H1 (cell line): ENCODE data around the gene DDC. TPM values are rescaled to one million over a fixed set of nuclear protein-coding genes. Genes with fewer than 3 reads are reported as not detected.

Experiments
- CTCF ChIA-PET: fragments of 300-600 bp; sonication (Branson Sonifier 250); formaldehyde crosslinking; loops from one replicate; lab custom pipeline; 2021; ENCODE audit not compliant: partially characterized antibody; lab: Charles Lee
- POLR2A ChIA-PET: fragments of 300-600 bp; sonication (Branson Sonifier 250); formaldehyde crosslinking; loops from one replicate; lab custom pipeline; 2021; ENCODE audit warnings: inconsistent platforms; ENCODE audit not compliant: partially characterized antibody; lab: Charles Lee
- DNase-seq, 2 experiments: peaks; one replicate each; pipeline versions ENCODE4 v3.0.0 to v3.0.0-alpha.2; 2010 to 2022; ENCODE audit warnings: low spot score in 2 of 2, low read depth in 1 of 2, mixed read lengths in 1 of 2
- FAIRE-seq: peaks from 2 replicates; lab custom pipeline; 2011; peaks lifted over from hg19 to GRCh38; lab: Jason Lieb, UNC
- H2AFZ ChIP-seq: 2 replicates; pipeline ENCODE4 v1.8.1; 2012; ENCODE audit warnings: low read length, inconsistent platforms
- H2AK5ac ChIP-seq: 2 replicates; pipeline ENCODE4 v1.6.1; 2013; ENCODE audit warnings: low read depth, low read length
- H2BK120ac ChIP-seq: replicated peaks from 2 replicates; pipeline ENCODE3; 2013; ENCODE audit warnings: low read depth, low read length, inconsistent platforms
- H2BK12ac ChIP-seq: 2 replicates; pipeline ENCODE4 v1.6.1; 2013; ENCODE audit warnings: low read depth, low read length
- H2BK15ac ChIP-seq: 2 replicates; pipeline ENCODE4 v1.6.1; 2013; ENCODE audit warnings: low read length
- H2BK20ac ChIP-seq: 2 replicates; pipeline ENCODE4 v1.6.1; 2013; ENCODE audit warnings: low read length
- H2BK5ac ChIP-seq: 2 replicates; pipeline ENCODE4 v1.6.1; 2013; ENCODE audit warnings: low read depth, low read length
- H3K14ac ChIP-seq: 2 replicates; pipeline ENCODE4 v1.6.1; 2013; ENCODE audit warnings: inconsistent platforms; ENCODE audit not compliant: insufficient read length
- H3K18ac ChIP-seq: 2 replicates; pipeline ENCODE4 v1.6.1; 2013; ENCODE audit warnings: low read length; ENCODE audit errors: extremely low read depth
- H3K23ac ChIP-seq: 2 replicates; pipeline ENCODE4 v1.6.1; 2013; ENCODE audit warnings: inconsistent platforms; ENCODE audit not compliant: insufficient read length
- H3K23me2 ChIP-seq: 2 replicates; pipeline ENCODE4 v1.6.1; 2013; ENCODE audit warnings: low read depth, low read length
- H3K27ac ChIP-seq: 2 replicates; pipeline ENCODE4 v1.6.1; 2011; ENCODE audit warnings: low read depth, low read length, inconsistent platforms
- H3K27me3 ChIP-seq, 4 experiments: replicated peaks in 1 of 4; 1 replicate in 1 of 4; 2 replicates in 3 of 4; pipeline versions ENCODE4 v1.6.1 to v1.8.1; 2011 to 2013; ENCODE audit warnings: low read length in 3 of 4, mild to moderate bottlenecking in 3 of 4, inconsistent platforms in 2 of 4, mixed read lengths in 2 of 4, moderate library complexity in 1 of 4; ENCODE audit not compliant: control insufficient read depth in 3 of 4, insufficient read depth in 3 of 4; ENCODE audit errors: extremely low read depth in 1 of 4
- H3K36me3 ChIP-seq, 4 experiments: 2 replicates each; pipeline versions ENCODE4 v1.6.1 to v1.8.1; 2011 to 2013; ENCODE audit warnings: mild to moderate bottlenecking in 4 of 4, low read length in 3 of 4, moderate library complexity in 2 of 4, control low read depth in 1 of 4, inconsistent platforms in 1 of 4; ENCODE audit not compliant: insufficient read depth in 4 of 4, control insufficient read depth in 2 of 4
- H3K4ac ChIP-seq: replicated peaks from 2 replicates; pipeline ENCODE3; 2013; ENCODE audit warnings: low read length, low read depth, mixed read lengths, inconsistent platforms; ENCODE audit not compliant: insufficient read length
- H3K4me1 ChIP-seq, 4 experiments: replicated peaks in 1 of 4; 1 replicate in 1 of 4; 2 replicates in 3 of 4; pipeline versions ENCODE4 v1.6.1 to v1.8.1; 2011 to 2013; ENCODE audit warnings: low read length in 3 of 4, inconsistent platforms in 2 of 4, mixed read lengths in 1 of 4; ENCODE audit not compliant: insufficient read depth in 4 of 4, control insufficient read depth in 3 of 4
- H3K4me2 ChIP-seq, 2 experiments: 2 replicates each; pipeline versions ENCODE4 v1.6.1 to v1.8.1; 2011 to 2013; ENCODE audit warnings: low read depth in 2 of 2, low read length in 2 of 2, control low read depth in 1 of 2, inconsistent platforms in 1 of 2, mild to moderate bottlenecking in 1 of 2; ENCODE audit not compliant: insufficient read depth in 1 of 2
- H3K4me3 ChIP-seq, 4 experiments: fragments of 200-600, 300-600 bp in 1 of 4; sonication (generic), shearing (Covaris generic), sonication (Bioruptor Twin) in 1 of 4; 2 replicates each; pipeline versions ENCODE4 v1.5.1 to v1.8.1; 2011 to 2016; ENCODE audit warnings: low read length in 4 of 4, low read depth in 3 of 4, control low read depth in 2 of 4, inconsistent platforms in 2 of 4, mild to moderate bottlenecking in 2 of 4, mixed read lengths in 1 of 4, moderate library complexity in 1 of 4; ENCODE audit not compliant: insufficient read depth in 2 of 4; ENCODE audit errors: extremely low read depth in 1 of 4
- H3K56ac ChIP-seq: replicated peaks from 2 replicates; pipeline ENCODE3; 2013; ENCODE audit warnings: low read depth, mild to moderate bottlenecking, mixed read lengths, low read length, inconsistent platforms; ENCODE audit not compliant: insufficient read length
- H3K79me1 ChIP-seq: 2 replicates; pipeline ENCODE4 v1.6.1; 2013; ENCODE audit warnings: low read depth, low read length, control low read depth
- H3K79me2 ChIP-seq, 2 experiments: 2 replicates each; pipeline versions ENCODE4 v1.6.1 to v1.8.1; 2012 to 2013; ENCODE audit warnings: low read length in 2 of 2, mild to moderate bottlenecking in 2 of 2, inconsistent platforms in 1 of 2; ENCODE audit not compliant: insufficient read depth in 2 of 2, control insufficient read depth in 1 of 2
- H3K9ac ChIP-seq, 4 experiments: replicated peaks in 1 of 4; 1 replicate in 1 of 4; 2 replicates in 3 of 4; pipeline versions ENCODE4 v1.6.1 to v1.8.1; 2011 to 2013; ENCODE audit warnings: low read depth in 3 of 4, low read length in 3 of 4, control low read depth in 2 of 4, mild to moderate bottlenecking in 2 of 4, moderate library complexity in 2 of 4, inconsistent platforms in 1 of 4; ENCODE audit errors: extremely low read depth in 1 of 4
- H3K9me3 ChIP-seq, 2 experiments: 2 replicates each; pipeline versions ENCODE4 v1.6.1 to v1.8.1; 2012 to 2013; ENCODE audit warnings: mild to moderate bottlenecking in 2 of 2, moderate library complexity in 2 of 2, control low read depth in 1 of 2, inconsistent platforms in 1 of 2, low read depth in 1 of 2, low read length in 1 of 2, mixed read lengths in 1 of 2; ENCODE audit not compliant: insufficient read depth in 2 of 2
- H4K20me1 ChIP-seq, 2 experiments: replicated peaks in 1 of 2; 2 replicates each; pipeline versions ENCODE3 to v1.8.1; 2011 to 2013; ENCODE audit warnings: inconsistent platforms in 2 of 2, low read length in 2 of 2, mild to moderate bottlenecking in 1 of 2; ENCODE audit not compliant: insufficient read depth in 2 of 2, control insufficient read depth in 1 of 2
- H4K5ac ChIP-seq: 2 replicates; pipeline ENCODE4 v1.6.1; 2013; ENCODE audit warnings: low read length, low read depth, mixed read lengths, inconsistent platforms; ENCODE audit not compliant: insufficient read length
- H4K8ac ChIP-seq: 2 replicates; pipeline ENCODE4 v1.8.0; 2013; ENCODE audit warnings: mild to moderate bottlenecking, moderate library complexity, low read length, inconsistent platforms; ENCODE audit not compliant: insufficient read depth; ENCODE audit errors: extremely low read depth
- H4K91ac ChIP-seq: replicated peaks from 2 replicates; pipeline ENCODE3; 2013; ENCODE audit warnings: low read length, mixed read lengths, inconsistent platforms; ENCODE audit not compliant: insufficient read length
- ATF2 ChIP-seq: IDR thresholded peaks from 2 replicates; pipeline ENCODE4 v1.6.1; 2012; ENCODE audit warnings: low read length, inconsistent platforms
- BRCA1 ChIP-seq: IDR thresholded peaks from 2 replicates; pipeline ENCODE4 v1.6.1; 2012; ENCODE audit warnings: low read depth, low read length, improper control_type of control experiment
- MAFK ChIP-seq: IDR thresholded peaks from 2 replicates; pipeline ENCODE4 v1.6.1; 2012; ENCODE audit warnings: low read depth, mild to moderate bottlenecking, improper control_type of control experiment, low read length
- MAX ChIP-seq: IDR thresholded peaks from 2 replicates; pipeline ENCODE4 v1.6.1; 2012; ENCODE audit warnings: inconsistent platforms
- POLR2A ChIP-seq, 2 experiments: IDR thresholded peaks; 1 replicate in 1 of 2; 2 replicates in 1 of 2; pipeline ENCODE4 v1.6.1; 2011; ENCODE audit warnings: low read depth in 2 of 2, low read length in 2 of 2, mild to moderate bottlenecking in 2 of 2; ENCODE audit errors: control extremely low read depth in 1 of 2
- POLR2AphosphoS5 ChIP-seq: IDR thresholded peaks from 2 replicates; pipeline ENCODE4 v1.6.1; 2011; ENCODE audit warnings: low read depth, low read length
- POU5F1 ChIP-seq: IDR thresholded peaks from 2 replicates; pipeline ENCODE4 v1.6.1; 2011; ENCODE audit warnings: low read depth, mild to moderate bottlenecking, low read length, moderate library complexity
- RFX5 ChIP-seq: IDR thresholded peaks from 2 replicates; pipeline ENCODE4 v1.6.1; 2011; ENCODE audit warnings: low read depth, low read length, improper control_type of control experiment, borderline replicate concordance
- RNF2 ChIP-seq: fragments of 200-900, 300-1000 bp; sonication (generic); IDR thresholded peaks from 2 replicates; pipeline ENCODE4 v1.7.1; 2016; ENCODE audit warnings: borderline replicate concordance, low read depth, mild to moderate bottlenecking, antibody characterized with exemption, low read length; ENCODE audit not compliant: poor library complexity, severe bottlenecking; ENCODE audit errors: missing control alignments
- SUZ12 ChIP-seq: fragments of 200-600 bp; sonication (generic); IDR thresholded peaks from 2 replicates; pipeline ENCODE4 v1.6.1; 2012; ENCODE audit warnings: mild to moderate bottlenecking, inconsistent platforms, low read length, moderate library complexity, mixed read lengths
- TBP ChIP-seq: IDR thresholded peaks from 2 replicates; pipeline ENCODE4 v1.6.1; 2011; ENCODE audit warnings: low read depth, low read length, improper control_type of control experiment
- WGBS, 2 experiments: shearing (Covaris generic) in 1 of 2; methylation state at CpG; one replicate each; pipeline versions ENCODE4 v1.1.6 to v1.1.7; 2013 to 2015; ENCODE audit warnings: low lambda C conversion rate in 2 of 2, mixed read lengths in 2 of 2, inconsistent platforms in 1 of 2, low coverage in 1 of 2, missing lambda C conversion rate in 1 of 2; ENCODE audit not compliant: insufficient replicate concordance in 2 of 2, insufficient coverage in 1 of 2, insufficient read length in 1 of 2; ENCODE audit errors: extremely low coverage in 1 of 2, missing lambda C conversion rate in 1 of 2; 5-methylcytosine and 5-hydroxymethylcytosine counted together
- polyA plus RNA-seq, 7 experiments: library from polyadenylated mRNA; depleted of rRNA in 3 of 7; stranded (reverse) in 5 of 7; unstranded in 2 of 7; fragments of >200 nt in 5 of 7; fragments of 200-250 nt in 2 of 7; gene quantifications; 1 replicate in 5 of 7; 2 replicates in 1 of 7; 4 replicates in 1 of 7; pipeline versions ENCODE4 v1.2.1 to v1.2.3, GENCODE V29; 2011 to 2013; ENCODE audit warnings: missing spikeins in 2 of 7, mixed read lengths in 2 of 7
- total RNA-seq: library from RNA; stranded (reverse); fragmentation: NEBNext Ultra II Directional; extraction: Animal tissue kit (Norgen Biotek cat#: 25700); gene quantifications from 2 replicates; pipeline ENCODE4 v1.2.1, GENCODE V29; 2021

The DDC gene
- total and polyA plus RNA-seq, 2 of the 8 experiments (the other 6 are each of a cell fraction or from before 2014, with no cell fraction given): 0.05 TPM; not detected in 1

- Histone ChIP-seq H3K18ac (no peak overlapping the region), H3K14ac (no peak overlapping the region), H3K79me2 (no peaks in the 10 kb centered on the region), H2AFZ (no peak overlapping the region), H4K5ac (no peak overlapping the region), H3K4me2 (no peak overlapping the region), H3K9me3 (no peaks in the 10 kb centered on the region), H4K91ac (no peak overlapping the region), H3K27ac (no peak overlapping the region), H2BK20ac (no peak overlapping the region), H3K27me3 (peaks cover 0 to 14% (median 9%) of the 10 kb centered on the region in 4 experiments; a peak in 6 of 7 replicates), H4K8ac (no peak overlapping the region), H2BK120ac (no peak overlapping the region), H3K36me3 (no peaks in the 10 kb centered on the region), H3K9ac (no peak overlapping the region), H3K79me1 (no peaks in the 10 kb centered on the region), H3K4me3 (no peak overlapping the region), H4K20me1 (no peaks in the 10 kb centered on the region), H3K4me1 (peaks cover 0 to 3% (median 0%) of the 10 kb centered on the region in 4 experiments; a peak in 3 of 7 replicates), H2AK5ac (no peak overlapping the region), H2BK5ac (no peak overlapping the region), H2BK12ac (no peak overlapping the region), H3K56ac (no peak overlapping the region), H3K23me2 (no peaks in the 10 kb centered on the region), H2BK15ac (no peak overlapping the region), H3K4ac (no peak overlapping the region), H3K23ac (no peak overlapping the region)
- FAIRE-seq (no peak), DNase-seq (no peak)
- ChIA-PET POLR2A (no interaction called here), CTCF (interaction anchor here (0.5 to 3.9 kb wide), 9 partner anchors 63 to 689 kb away, joined by 3 to 15 read pairs (median 4); no protein-coding TSS in a partner anchor)
- WGBS, 2 experiments: 88% methylated on average over 5 of the region's 5 CpGs; no CpG with 5 or more reads in 1 of the 2 experiments
- TF ChIP-seq RFX5: no peak
- TF ChIP-seq BRCA1: no peak
- TF ChIP-seq POU5F1: no peak
- no peak for TF ChIP-seq MAX
- no peak for TF ChIP-seq MAFK
- TF ChIP-seq RNF2: no peak
- TF ChIP-seq ATF2: no peak
- TF ChIP-seq SUZ12: no peak
- no peak for TF ChIP-seq TBP
- no peak for TF ChIP-seq POLR2A (IDR thresholded peaks at IDR 0.05; ENCODE audit: control extremely low read depth in 1 of 2, low read depth in 2 of 2, low read length in 2 of 2)
- TF ChIP-seq POLR2AphosphoS5: no peak
These were observed 93.2 kb downstream of the DDC start for GRCh38 chr7:50471970-50472369.
